ENCODE results near the gene SLC4A7.

SLC4A7 gene

DNA sequence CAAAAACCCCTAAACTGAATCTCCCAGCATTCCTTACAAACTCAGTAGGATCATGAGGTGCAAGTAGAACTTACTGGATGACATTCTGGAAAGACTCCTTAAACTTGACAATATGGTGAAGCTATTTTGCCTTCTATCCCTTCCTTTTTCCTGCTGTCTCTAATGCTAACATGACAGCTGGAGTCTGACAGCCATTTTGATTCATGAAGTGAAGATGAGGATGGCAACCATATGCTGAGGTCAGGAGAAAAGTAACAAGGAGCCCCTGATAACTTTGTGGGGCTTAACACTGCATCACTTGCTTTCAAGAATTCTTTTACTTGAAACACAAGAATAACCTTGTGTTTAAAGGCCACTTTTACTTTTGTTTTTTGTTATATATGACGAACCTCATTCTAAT is 100.0 kb downstream of the SLC4A7 start:
- intact Hi-C loops (cut with micrococcal nuclease): no loop called here
- no peaks in the 10 kb centered on the region for H3K9me3 Mint-ChIP-seq
- peaks cover 54% of the 10 kb centered on the region for H3K36me3 Mint-ChIP-seq (ENCODE audit: low read depth)
- no peak overlapping the region for H3K4me3 Mint-ChIP-seq
- H3K27me3 Mint-ChIP-seq: no peaks in the 10 kb centered on the region
- H3K27ac Mint-ChIP-seq: no peak overlapping the region
- H3K4me1 Mint-ChIP-seq (ENCODE audit: low read depth): no peaks in the 10 kb centered on the region

DNA sequence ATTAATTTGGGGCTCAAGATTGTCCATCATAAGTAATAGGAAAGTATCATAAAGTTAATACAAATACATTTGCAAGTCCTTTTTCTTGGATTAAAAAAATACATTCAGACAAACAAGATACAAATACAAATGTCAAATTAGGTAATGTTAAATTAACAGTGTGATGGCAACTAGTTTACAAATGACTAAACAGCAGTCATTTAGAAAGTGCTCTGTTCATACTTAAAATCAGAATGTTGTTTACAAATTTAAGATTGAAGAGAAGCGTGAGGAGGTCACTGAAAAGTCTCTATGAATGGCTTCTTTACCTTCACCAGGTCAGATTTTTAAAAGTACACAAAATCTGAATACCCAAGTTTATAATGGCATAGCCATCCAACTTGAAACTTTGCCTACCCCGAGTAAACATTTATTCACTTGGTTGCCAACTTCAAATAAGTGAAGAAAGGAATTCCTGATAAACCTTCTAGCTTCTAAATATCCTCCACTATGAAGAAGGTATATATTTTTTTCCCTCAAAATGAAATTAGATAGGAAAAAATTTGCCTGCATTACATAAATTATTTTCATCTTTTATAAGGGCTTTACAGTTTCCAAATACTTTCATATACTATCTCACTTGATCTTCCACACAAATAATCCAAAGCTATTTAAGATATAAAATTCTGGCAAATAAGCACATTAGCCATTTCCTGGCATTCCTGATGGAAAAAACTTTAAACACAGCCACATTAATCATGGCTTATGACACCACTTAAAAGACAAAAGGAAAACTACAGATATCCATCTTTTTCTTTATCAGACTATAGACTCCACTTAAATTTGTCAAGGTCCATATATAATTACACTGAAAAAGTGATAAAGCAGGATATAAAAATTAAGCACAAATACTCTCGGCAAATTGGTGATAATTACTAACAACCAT is 103.5 kb downstream of the SLC4A7 start:
- no peaks in the 10 kb centered on the region for H3K9me3 Mint-ChIP-seq
- no peaks in the 10 kb centered on the region for H3K27me3 Mint-ChIP-seq
- no peak overlapping the region for H3K4me3 Mint-ChIP-seq
- H3K27ac Mint-ChIP-seq: no peak overlapping the region
- no peaks in the 10 kb centered on the region for H3K4me1 Mint-ChIP-seq (ENCODE audit: low read depth)
- H3K36me3 Mint-ChIP-seq (ENCODE audit: low read depth): peaks cover 49% of the 10 kb centered on the region
- intact Hi-C loops (cut with micrococcal nuclease): no loop called here

DNA sequence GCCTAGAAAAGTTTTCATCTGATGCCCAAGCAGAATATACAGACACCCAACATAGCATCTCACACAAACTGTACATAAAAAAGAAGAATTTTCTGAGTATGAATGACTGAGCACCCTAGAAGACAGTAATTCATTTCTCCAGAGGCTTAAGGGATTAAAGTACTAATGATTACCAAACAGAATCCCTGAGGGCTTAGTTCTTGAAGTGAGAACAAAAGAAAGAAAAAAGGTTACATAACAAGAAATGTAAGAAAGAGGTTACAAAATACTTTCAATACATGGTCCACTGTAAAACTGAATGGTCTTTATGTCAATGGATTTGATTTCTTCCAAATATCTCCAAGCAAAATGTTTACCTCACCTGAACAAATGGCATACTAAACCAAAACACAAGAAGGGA is 105.9 kb downstream of the SLC4A7 start:
- Mint-ChIP-seq H3K4me1 (ENCODE audit: low read depth) (no peaks in the 10 kb centered on the region), H3K4me3 (no peak overlapping the region), H3K27me3 (no peaks in the 10 kb centered on the region), H3K9me3 (no peaks in the 10 kb centered on the region), H3K27ac (peak overlapping the region; percentile 15), H3K36me3 (ENCODE audit: low read depth) (peaks cover 42% of the 10 kb centered on the region)
- intact Hi-C loops (cut with micrococcal nuclease): no loop called here

DNA sequence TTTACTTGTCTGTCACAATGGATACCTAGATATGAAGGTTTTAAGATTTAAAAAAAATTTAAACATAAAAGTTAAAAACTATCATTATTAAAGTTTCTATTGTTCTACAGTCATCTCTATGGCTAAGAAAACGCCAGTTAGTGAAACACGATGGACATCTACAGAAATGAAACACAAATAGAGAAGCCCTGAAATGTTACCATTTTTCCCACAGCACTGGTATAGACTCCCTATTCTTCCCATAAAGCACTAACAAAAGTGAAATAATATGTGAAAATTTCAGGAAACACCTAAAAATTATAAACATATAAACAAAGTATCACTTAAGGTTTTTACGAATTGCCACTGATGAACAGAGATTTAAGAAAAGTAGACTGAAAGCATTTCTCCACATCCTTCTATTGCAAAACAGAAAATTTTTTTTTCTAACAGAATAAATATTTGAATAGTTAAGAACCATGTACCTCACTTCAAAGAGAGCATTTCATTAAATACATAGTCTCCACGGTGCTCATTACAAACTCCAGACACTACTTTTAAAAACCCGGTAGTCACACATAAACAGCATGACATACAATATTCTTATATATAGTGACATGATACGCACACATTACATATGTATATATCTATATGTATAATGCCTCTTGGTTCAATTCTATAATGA is 107.9 kb downstream of the SLC4A7 start:
- Mint-ChIP-seq H3K4me3 (no peak overlapping the region), H3K4me1 (ENCODE audit: low read depth) (no peaks in the 10 kb centered on the region), H3K27ac (no peak overlapping the region), H3K27me3 (no peaks in the 10 kb centered on the region), H3K36me3 (ENCODE audit: low read depth) (peaks cover 35% of the 10 kb centered on the region), H3K9me3 (no peaks in the 10 kb centered on the region)
- intact Hi-C loops (cut with micrococcal nuclease): no loop called here

DNA sequence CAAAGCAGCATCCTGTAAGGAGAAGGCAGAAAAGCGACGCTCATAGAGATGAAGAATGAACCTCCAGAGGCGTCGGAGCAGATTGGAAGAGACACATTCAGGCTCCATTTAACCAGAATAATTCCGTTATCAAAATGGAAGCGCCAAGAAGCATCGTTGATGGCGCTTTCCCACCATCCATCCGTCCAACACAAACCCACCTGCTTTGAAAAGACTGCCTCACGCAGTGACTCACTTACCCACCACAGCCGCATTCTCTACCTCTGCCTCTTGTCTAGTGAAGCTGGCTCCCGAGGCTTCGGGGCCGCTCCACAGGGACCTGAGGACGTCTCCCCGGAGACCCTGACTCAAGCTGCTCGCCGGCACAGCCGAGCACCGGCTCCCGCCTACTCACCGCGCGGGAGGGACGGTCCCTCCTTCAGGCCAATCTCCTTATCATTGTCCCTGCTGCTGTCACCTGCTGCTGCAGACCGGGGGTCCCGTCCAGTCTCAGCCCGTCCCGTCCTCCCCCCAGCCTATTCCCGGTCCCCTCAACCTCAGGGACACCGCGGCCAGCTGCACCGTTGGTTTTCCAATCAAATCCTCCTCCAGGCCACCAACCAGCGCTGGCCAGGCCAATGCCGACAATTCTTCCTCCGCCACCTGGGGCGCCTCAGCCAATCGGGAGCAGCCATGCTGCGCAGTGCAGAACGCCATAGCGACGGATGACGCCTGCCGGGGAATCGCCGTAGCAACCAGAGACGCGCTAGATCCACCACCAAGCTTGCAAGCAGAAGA is 115.2 kb downstream of the SLC4A7 start, which contains the start of gene NEK10:
TSS of gene NEK10 (minus strand) at position 553 of the 777 bp plus-strand sequence. CDS start 16,501 bp downstream, outside the sequence.
- H3K9me3 Mint-ChIP-seq: no peaks in the 10 kb centered on the region
- intact Hi-C loops (cut with micrococcal nuclease): loop anchor here (5.0 kb wide), 1 partner anchor 298 kb away; no protein-coding TSS in a partner anchor
- peaks cover 12% of the 10 kb centered on the region for H3K4me1 Mint-ChIP-seq (ENCODE audit: low read depth)
- H3K36me3 Mint-ChIP-seq (ENCODE audit: low read depth): peaks cover 10% of the 10 kb centered on the region
- peak within 1 kb of the TSS; percentile 93 for H3K4me3 Mint-ChIP-seq
- peaks cover 14% of the 10 kb centered on the region for H3K27me3 Mint-ChIP-seq
- H3K27ac Mint-ChIP-seq: no peak within 1 kb of the TSS

DNA sequence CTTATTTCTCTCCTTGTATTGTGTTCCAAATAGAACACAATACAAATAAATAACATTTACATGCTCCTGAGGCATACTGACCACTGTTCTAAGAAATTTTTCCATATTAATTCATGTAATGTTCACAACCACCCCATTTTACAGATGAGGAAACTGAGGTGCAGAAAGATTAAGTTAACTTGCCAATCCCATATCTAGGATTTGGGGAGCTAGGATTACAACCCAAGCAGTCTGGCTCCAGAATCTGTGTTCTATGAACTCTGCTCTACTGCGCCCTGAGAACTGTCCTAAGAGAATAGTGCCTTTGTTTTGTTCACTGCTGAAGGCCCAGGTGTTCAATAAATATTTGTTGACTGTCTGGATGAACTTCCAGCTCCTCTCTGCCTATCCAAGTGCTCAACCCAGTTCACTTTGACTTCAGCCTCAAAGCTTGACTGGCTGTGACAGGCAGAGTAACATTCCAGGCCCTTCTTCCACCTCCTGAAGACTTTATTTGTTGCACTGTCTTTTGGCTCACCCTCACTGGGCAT is 118.1 kb downstream of the SLC4A7 start:
- Mint-ChIP-seq H3K4me1 (ENCODE audit: low read depth) (peaks cover 13% of the 10 kb centered on the region), H3K27ac (no peak overlapping the region), H3K9me3 (no peaks in the 10 kb centered on the region), H3K4me3 (no peak overlapping the region), H3K36me3 (ENCODE audit: low read depth) (no peaks in the 10 kb centered on the region), H3K27me3 (peaks cover 14% of the 10 kb centered on the region)
- intact Hi-C loops (cut with micrococcal nuclease): loop anchor here (5.0 kb wide), 1 partner anchor 301 kb away; no protein-coding TSS in a partner anchor

DNA sequence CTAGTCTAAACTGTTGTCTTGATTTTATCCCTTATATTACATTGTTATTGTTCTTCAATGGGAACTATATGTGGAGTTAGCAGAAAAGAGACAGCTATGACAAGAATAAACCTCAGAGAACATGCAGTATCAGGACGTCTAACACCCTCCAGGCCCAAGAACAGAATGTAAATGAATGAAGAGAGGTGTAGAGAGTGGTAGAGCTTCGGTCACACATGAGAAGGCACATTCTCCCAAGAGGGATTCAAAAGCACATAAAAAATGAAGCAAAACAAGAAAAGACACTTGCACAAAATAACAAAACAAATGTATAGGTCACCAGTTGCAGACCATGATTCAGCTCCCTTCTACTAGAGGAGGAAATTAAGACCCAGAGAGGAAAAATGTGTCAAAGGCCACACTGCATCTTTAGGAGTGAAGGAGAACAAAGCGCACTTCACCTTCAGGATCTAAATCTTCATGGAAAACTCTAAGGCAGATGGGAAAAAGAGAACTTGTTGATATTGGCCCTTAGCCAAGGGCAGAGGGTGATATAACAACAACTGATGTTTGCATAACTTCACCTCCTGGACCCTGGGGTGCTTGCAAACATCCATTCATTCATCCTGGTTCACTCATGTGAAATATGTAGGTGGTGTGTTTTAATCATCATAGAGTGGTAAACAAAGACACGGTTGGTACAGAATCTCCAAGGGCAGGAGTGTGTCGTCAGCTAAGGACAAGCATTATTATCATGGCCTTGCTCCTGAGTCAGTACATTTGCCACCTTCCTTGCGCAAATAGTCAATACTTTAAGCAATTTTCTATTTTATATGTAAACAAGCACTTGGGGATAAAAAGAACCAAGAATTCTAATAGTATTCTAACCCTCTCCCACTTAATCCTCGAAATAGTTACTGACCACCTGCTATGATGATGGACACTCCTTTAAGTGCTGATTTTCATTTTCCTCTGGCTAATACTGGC is 123.8 kb downstream of the SLC4A7 start:
- Mint-ChIP-seq H3K27me3 (no peaks in the 10 kb centered on the region), H3K36me3 (ENCODE audit: low read depth) (no peaks in the 10 kb centered on the region), H3K9me3 (no peaks in the 10 kb centered on the region), H3K4me3 (no peak overlapping the region), H3K27ac (peak overlapping the region; percentile 33), H3K4me1 (ENCODE audit: low read depth) (peaks cover 13% of the 10 kb centered on the region)
- intact Hi-C loops (cut with micrococcal nuclease): no loop called here

DNA sequence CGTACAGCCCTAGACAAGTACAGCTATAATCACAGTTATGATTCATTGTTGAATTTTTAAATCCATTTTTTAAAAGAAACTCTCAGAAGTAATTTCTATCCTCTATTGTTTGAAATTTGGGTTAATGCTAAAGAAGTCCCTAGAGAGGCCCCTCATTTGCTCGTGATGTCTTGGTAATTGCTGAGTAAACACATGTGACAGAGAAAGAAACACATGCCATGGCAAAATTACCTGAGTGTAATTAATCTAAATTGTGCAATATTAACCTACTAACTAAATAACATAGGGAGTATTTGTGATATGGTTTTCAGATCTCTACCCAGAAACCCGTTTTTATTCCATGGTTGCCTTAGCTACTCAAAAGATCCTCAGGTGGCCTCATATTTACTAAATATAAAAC is 125.8 kb downstream of the SLC4A7 start:
- no peak overlapping the region for H3K27ac Mint-ChIP-seq
- no peaks in the 10 kb centered on the region for H3K9me3 Mint-ChIP-seq

DNA sequence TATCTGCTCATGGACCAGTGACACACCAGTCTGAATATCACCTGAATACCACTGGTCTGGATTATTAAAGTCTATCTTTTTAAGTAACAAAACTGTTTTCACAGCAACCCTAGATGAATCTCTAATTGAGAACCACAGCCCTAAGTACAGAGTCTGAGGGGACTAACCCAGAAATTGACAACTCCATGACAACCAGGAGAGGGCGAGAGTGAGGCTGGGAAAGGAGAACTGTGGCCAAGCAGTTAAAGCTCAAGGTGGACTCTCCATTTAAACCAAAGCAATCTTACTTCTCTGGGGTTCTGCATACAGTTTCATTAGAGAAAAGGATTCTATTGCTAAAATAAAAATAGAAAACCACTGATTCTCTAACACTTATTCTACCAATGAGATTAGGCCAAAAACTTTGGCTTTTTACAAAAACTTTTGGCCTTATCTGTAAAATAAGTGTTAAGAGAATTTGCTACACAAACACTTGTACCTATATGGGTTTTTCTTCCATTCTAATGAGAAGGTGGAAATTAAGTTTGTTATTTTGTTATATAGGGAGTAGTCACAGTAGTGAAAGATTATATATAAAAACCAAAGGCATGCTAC is 126.4 kb downstream of the SLC4A7 start:
- H3K27ac Mint-ChIP-seq: no peak overlapping the region
- H3K9me3 Mint-ChIP-seq: no peaks in the 10 kb centered on the region

More for the DNA sequence above, 125.8 kb downstream of the SLC4A7 start:
- no peak overlapping the region for H3K4me3 Mint-ChIP-seq
- H3K27me3 Mint-ChIP-seq: no peaks in the 10 kb centered on the region
- peaks cover 13% of the 10 kb centered on the region for H3K4me1 Mint-ChIP-seq (ENCODE audit: low read depth)
- intact Hi-C loops (cut with micrococcal nuclease): no loop called here
- H3K36me3 Mint-ChIP-seq (ENCODE audit: low read depth): no peaks in the 10 kb centered on the region

DNA sequence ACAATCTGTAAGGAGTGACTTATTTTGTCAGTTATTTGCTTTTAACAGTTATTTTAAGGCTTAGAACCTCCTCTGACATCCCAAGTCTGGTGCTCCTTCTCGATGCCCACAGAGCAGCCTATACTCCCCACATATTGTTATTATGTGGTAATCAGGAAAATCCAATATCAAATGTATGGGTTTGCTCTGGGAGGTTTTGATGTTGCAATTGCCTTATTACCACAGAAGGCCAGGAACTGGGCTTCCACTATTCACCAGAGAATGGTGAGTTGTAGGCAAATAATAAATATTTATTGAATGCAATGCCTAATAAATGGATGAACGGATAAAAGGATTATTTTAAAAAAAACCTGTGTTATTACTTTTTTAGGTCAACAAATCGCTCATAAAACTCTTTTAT is 127.2 kb downstream of the SLC4A7 start:
- no peaks in the 10 kb centered on the region for H3K36me3 Mint-ChIP-seq (ENCODE audit: low read depth)

More for the DNA sequence above, 126.4 kb downstream of the SLC4A7 start:
- Mint-ChIP-seq H3K4me3 (no peak overlapping the region), H3K27me3 (no peaks in the 10 kb centered on the region), H3K36me3 (ENCODE audit: low read depth) (no peaks in the 10 kb centered on the region), H3K4me1 (ENCODE audit: low read depth) (peaks cover 13% of the 10 kb centered on the region)
- intact Hi-C loops (cut with micrococcal nuclease): loop anchor here (1.0 kb wide), 1 partner anchor 324 kb away; no protein-coding TSS in a partner anchor

DNA sequence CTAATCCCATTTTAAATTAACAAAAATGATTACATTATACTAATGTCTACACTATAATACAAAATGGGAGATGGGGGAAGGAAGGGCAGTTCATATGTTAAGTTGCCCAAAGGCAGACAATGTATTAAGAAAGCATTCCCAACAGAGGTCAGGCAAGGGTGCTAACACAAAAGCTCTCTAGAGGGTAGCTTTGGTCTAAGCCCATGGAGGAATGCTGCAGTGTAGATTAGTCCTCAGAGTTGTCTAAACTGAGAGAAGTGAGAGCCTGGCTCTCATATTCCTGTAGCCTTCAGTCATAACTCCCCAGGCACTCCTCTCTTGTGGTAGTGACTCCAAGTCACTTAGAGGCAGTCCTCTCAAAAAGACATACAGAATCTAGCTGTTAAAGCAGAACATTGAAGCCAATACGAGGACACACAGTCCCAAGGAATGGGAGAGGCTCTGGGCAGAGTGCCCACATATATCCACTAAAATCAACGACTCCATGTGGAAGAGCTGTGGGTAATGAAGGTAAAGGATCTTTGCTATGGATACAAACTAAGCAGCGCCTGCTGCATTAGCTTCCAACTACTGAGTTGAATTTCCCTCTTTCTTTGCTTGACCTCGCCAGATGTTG is 129.5 kb downstream of the SLC4A7 start:
- H3K9me3 Mint-ChIP-seq: no peaks in the 10 kb centered on the region
- intact Hi-C loops (cut with micrococcal nuclease): no loop called here
- no peaks in the 10 kb centered on the region for H3K4me1 Mint-ChIP-seq (ENCODE audit: low read depth)
- no peak overlapping the region for H3K4me3 Mint-ChIP-seq
- H3K27ac Mint-ChIP-seq: no peak overlapping the region
- H3K27me3 Mint-ChIP-seq: no peaks in the 10 kb centered on the region
- H3K36me3 Mint-ChIP-seq (ENCODE audit: low read depth): no peaks in the 10 kb centered on the region

More for the DNA sequence above, 127.2 kb downstream of the SLC4A7 start:
- no peaks in the 10 kb centered on the region for H3K27me3 Mint-ChIP-seq
- peaks cover 13% of the 10 kb centered on the region for H3K4me1 Mint-ChIP-seq (ENCODE audit: low read depth)
- no peak overlapping the region for H3K4me3 Mint-ChIP-seq
- no peaks in the 10 kb centered on the region for H3K9me3 Mint-ChIP-seq
- no peak overlapping the region for H3K27ac Mint-ChIP-seq
- intact Hi-C loops (cut with micrococcal nuclease): loop anchor here (1.0 kb wide), 1 partner anchor 324 kb away; no protein-coding TSS in a partner anchor

DNA sequence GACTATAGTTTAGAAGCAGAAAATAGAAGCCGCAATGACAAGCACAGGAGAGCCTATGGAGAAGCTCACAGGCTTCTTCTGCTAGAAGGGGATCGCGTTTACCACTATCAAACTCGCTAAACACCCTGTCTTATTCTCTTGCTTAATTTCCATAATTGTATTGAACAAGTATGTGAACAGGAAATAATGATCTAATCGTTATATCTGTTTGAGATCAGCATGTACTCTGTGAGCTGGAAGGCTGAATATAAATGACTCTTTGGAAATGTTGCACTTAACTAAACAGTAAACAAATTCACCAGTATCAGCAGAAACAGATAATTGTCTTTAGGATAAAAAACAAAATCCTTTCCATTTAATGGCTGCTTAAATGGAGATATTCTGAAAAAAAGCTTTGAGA is 130.0 kb downstream of the SLC4A7 start:
- intact Hi-C loops (cut with micrococcal nuclease): no loop called here
- H3K4me1 Mint-ChIP-seq (ENCODE audit: low read depth): no peaks in the 10 kb centered on the region
- no peaks in the 10 kb centered on the region for H3K9me3 Mint-ChIP-seq
- no peaks in the 10 kb centered on the region for H3K27me3 Mint-ChIP-seq
- H3K27ac Mint-ChIP-seq: no peak overlapping the region
- no peak overlapping the region for H3K4me3 Mint-ChIP-seq
- H3K36me3 Mint-ChIP-seq (ENCODE audit: low read depth): no peaks in the 10 kb centered on the region

Data from dendritic cell treated with granulocyte-macrophage colony-stimulating factor and Interleukin-4, amounts not matched to agents 40 ng/mL and 50 ng/mL, for 4 days (primary cell).